Sigmoid colon (tissue), 4 donors: ENCODE data around the gene CARD11.

Source experiments
- EP300 ChIP-seq, 4 donors: sonication (generic); formaldehyde crosslinking; IDR thresholded peaks; one replicate each; pipeline ENCODE4 v1.6.1; 2017; ENCODE audit warnings: antibody characterized with exemption in 4 of 4
- POLR2A ChIP-seq, 2 donors: fragments of 450-650 bp; IDR thresholded peaks; one replicate each; pipeline ENCODE4 v1.6.1; 2016; ENCODE audit warnings: antibody characterized with exemption in 2 of 2, mild to moderate bottlenecking in 2 of 2, moderate library complexity in 2 of 2
- POLR2AphosphoS5 ChIP-seq, 4 donors: sonication (generic); formaldehyde crosslinking; IDR thresholded peaks; one replicate each; pipeline ENCODE4 v1.6.1; 2017; ENCODE audit warnings: antibody characterized with exemption in 4 of 4
- TF ChIP-seq, protein P1 (sequence below), 4 experiments: fragments of 450-650 bp in 3 of 4; fragments of 200-600 bp in 1 of 4; IDR thresholded peaks; one replicate each; pipeline ENCODE4 v1.5.1; 2016 to 2019; ENCODE audit warnings: antibody characterized with exemption in 4 of 4, mild to moderate bottlenecking in 3 of 4, moderate library complexity in 2 of 4

DNA sequence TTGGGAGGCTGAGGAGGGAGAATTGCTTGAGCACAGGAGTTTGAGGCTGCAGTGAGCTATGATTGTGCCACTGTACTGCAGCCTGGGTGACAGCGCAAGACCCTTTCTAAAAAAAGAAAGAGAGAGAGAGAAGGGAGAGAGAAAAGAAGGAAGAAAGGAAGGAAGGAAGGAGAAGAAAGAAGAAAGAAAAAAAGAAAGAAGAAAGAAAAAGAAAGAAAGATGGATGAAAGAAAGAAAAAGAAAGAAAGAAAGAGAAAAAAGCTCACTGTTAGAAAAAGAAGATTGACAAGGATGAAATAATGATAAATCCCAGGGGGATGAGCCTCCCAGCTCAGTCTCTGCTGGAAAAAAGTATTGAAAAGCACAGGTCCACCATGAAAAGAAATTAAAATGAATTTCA lies 22.8 kb upstream of the CARD11 start:
- TF ChIP-seq, protein P1, sequence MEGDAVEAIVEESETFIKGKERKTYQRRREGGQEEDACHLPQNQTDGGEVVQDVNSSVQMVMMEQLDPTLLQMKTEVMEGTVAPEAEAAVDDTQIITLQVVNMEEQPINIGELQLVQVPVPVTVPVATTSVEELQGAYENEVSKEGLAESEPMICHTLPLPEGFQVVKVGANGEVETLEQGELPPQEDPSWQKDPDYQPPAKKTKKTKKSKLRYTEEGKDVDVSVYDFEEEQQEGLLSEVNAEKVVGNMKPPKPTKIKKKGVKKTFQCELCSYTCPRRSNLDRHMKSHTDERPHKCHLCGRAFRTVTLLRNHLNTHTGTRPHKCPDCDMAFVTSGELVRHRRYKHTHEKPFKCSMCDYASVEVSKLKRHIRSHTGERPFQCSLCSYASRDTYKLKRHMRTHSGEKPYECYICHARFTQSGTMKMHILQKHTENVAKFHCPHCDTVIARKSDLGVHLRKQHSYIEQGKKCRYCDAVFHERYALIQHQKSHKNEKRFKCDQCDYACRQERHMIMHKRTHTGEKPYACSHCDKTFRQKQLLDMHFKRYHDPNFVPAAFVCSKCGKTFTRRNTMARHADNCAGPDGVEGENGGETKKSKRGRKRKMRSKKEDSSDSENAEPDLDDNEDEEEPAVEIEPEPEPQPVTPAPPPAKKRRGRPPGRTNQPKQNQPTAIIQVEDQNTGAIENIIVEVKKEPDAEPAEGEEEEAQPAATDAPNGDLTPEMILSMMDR (IDR thresholded peaks at IDR 0.05), result no peak
- TF ChIP-seq POLR2AphosphoS5 (IDR thresholded peaks at IDR 0.05) (no peak), POLR2A (IDR thresholded peaks at IDR 0.05) (no peak), EP300 (IDR thresholded peaks at IDR 0.05) (no peak)
